ENCODE data around the gene TMEM87B. TPM values are rescaled to one million over a fixed set of nuclear protein-coding genes. Genes with fewer than 3 reads are reported as not detected.

The TMEM87B gene
- total RNA-seq, 1 experiment from 2014 or later: 14.8 TPM

- intact Hi-C loops (cut with micrococcal nuclease): no loop called here
- H3K79me2 ChIP-seq (ENCODE audit: insufficient read depth, low read length): no peaks in the 10 kb centered on the region
- ATAC-seq: no peak
- TF ChIP-seq TCF7L2 (IDR thresholded peaks at IDR 0.05; ENCODE audit: borderline replicate concordance, extremely low read depth, insufficient read depth, insufficient read length): no peak
- TF ChIP-seq MAX (IDR thresholded peaks at IDR 0.05): no peak
- no peak for TF ChIP-seq POLR2A (IDR thresholded peaks at IDR 0.05; ENCODE audit: borderline replicate concordance, extremely low read depth, insufficient read depth, insufficient read length)
- no peak for TF ChIP-seq ATF3 (IDR thresholded peaks at IDR 0.05)
- no peak for TF ChIP-seq CEBPB (IDR thresholded peaks at IDR 0.05; ENCODE audit: low read depth)
- TF ChIP-seq CBX3 (IDR thresholded peaks at IDR 0.05; ENCODE audit: low read depth): no peak
- no peak for TF ChIP-seq SRF (IDR thresholded peaks at IDR 0.05; ENCODE audit: low read depth)
- TF ChIP-seq POLR2AphosphoS5 (IDR thresholded peaks at IDR 0.05; ENCODE audit: low read depth, low read length): no peak
- no peak for TF ChIP-seq RAD21 (IDR thresholded peaks at IDR 0.05; ENCODE audit: low read depth)
- no peak for TF ChIP-seq EZH2phosphoT487 (IDR thresholded peaks at IDR 0.05; ENCODE audit: borderline replicate concordance)
- TF ChIP-seq CTCF (IDR thresholded peaks at IDR 0.05 in 2 of 3, conservative IDR thresholded peaks at IDR 0.05 in 1 of 3; ENCODE audit: borderline replicate concordance in 1 of 3, insufficient read depth in 1 of 3, low read depth in 2 of 3, low read length in 2 of 3): no peak
- TF ChIP-seq ZBTB33 (IDR thresholded peaks at IDR 0.05; ENCODE audit: extremely low read depth, insufficient replicate concordance, low read length): no peak
- no peak for DNase-seq (ENCODE audit: low read depth, low spot score)
- no peak overlapping the region for H3K9ac ChIP-seq (ENCODE audit: low read length)
- no TSS peak for BruUV-seq (replicated peaks)
- H3K4me2 ChIP-seq (ENCODE audit: low read length): no peak overlapping the region
- H3K36me3 ChIP-seq (ENCODE audit: control insufficient read depth in 1 of 2, insufficient read depth in 2 of 2, low read length in 2 of 2): no peaks in the 10 kb centered on the region
- ChIA-PET CTCF (no interaction called here), POLR2A (no interaction called here), RAD21 (ENCODE audit: low non-redundant PET in 1 of 2, low total read pairs in 2 of 2, uncharacterized antibody in 2 of 2, unreplicated experiment in 2 of 2) (no interaction called here)
- no peaks in the 10 kb centered on the region for H4K20me1 ChIP-seq (ENCODE audit: insufficient read depth)
- H3K27me3 ChIP-seq (ENCODE audit: insufficient read depth, low read length): no peaks in the 10 kb centered on the region
- H3K9me3 ChIP-seq (ENCODE audit: control insufficient read depth in 1 of 2, insufficient read depth in 1 of 2, low read depth in 1 of 2, low read length in 2 of 2): no peaks in the 10 kb centered on the region
- no peak overlapping the region for H2AFZ ChIP-seq (ENCODE audit: low read depth, low read length, poor library complexity, severe bottlenecking)
- H3K9me2 ChIP-seq (ENCODE audit: insufficient read depth): no peaks in the 10 kb centered on the region
- no peak overlapping the region for H3K4me3 ChIP-seq (replicated peaks in 1 of 2; ENCODE audit: low read depth in 1 of 2, low read length in 2 of 2)
- no peak overlapping the region for H3K27ac ChIP-seq (ENCODE audit: low read depth, low read length)
- no peaks in the 10 kb centered on the region for H3K4me1 ChIP-seq (ENCODE audit: control insufficient read depth in 1 of 2, insufficient read depth in 2 of 2, low read length in 2 of 2)
These were observed 109.8 kb downstream of the TMEM87B start for GRCh38 chr2:112164876-112165275.

All from HCT116 (cell line).